HEK293 (cell line): ENCODE results near the gene RPUSD1.

Source experiments
- BCL11A ChIP-seq: fragments of 450-650 bp; formaldehyde crosslinking; IDR thresholded peaks from 2 replicates; pipeline ENCODE4 v1.5.1; 2016; ENCODE audit warnings: low read depth, missing biosample characterization, missing genetic modification characterization
- ZNF571 ChIP-seq: fragments of 450-650 bp; formaldehyde crosslinking; IDR thresholded peaks from 2 replicates; pipeline ENCODE4 v1.5.0; 2017; ENCODE audit warnings: missing biosample characterization, missing genetic modification characterization
- TF ChIP-seq, protein P1 (sequence below): fragments of 450-650 bp; formaldehyde crosslinking; IDR thresholded peaks from 2 replicates; pipeline ENCODE4 v1.5.1; 2016; ENCODE audit warnings: missing biosample characterization, missing genetic modification characterization

DNA sequence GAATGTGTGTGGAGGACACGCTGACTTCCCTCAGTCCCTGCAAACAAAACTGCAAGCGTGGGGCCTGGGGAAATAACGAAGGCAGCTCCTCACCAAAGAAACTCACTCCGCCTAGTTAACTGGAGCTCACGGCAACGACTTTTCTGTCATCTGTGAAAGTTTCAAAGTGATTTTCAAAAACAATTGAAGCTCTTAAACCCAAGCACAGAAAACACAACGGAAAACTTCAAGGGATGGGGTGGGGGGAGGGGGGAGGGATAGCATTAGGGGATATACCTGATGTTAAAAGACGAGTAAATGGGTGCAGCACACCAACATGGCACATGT lies 15.5 kb upstream of the RPUSD1 start:
- TF ChIP-seq, protein P1, sequence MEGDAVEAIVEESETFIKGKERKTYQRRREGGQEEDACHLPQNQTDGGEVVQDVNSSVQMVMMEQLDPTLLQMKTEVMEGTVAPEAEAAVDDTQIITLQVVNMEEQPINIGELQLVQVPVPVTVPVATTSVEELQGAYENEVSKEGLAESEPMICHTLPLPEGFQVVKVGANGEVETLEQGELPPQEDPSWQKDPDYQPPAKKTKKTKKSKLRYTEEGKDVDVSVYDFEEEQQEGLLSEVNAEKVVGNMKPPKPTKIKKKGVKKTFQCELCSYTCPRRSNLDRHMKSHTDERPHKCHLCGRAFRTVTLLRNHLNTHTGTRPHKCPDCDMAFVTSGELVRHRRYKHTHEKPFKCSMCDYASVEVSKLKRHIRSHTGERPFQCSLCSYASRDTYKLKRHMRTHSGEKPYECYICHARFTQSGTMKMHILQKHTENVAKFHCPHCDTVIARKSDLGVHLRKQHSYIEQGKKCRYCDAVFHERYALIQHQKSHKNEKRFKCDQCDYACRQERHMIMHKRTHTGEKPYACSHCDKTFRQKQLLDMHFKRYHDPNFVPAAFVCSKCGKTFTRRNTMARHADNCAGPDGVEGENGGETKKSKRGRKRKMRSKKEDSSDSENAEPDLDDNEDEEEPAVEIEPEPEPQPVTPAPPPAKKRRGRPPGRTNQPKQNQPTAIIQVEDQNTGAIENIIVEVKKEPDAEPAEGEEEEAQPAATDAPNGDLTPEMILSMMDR (tag by site-specific recombination) = no peak
- TF ChIP-seq BCL11A (tag by site-specific recombination) = no peak
- no peak for TF ChIP-seq ZNF571 (tag by site-specific recombination)
